ENCODE results near the gene HCAR1.
"Not testable (repeated sequence)": the region's sequence is repeated elsewhere in the genome, so short reads cannot be mapped to it uniquely, and the experiment has no call there.

DNA sequence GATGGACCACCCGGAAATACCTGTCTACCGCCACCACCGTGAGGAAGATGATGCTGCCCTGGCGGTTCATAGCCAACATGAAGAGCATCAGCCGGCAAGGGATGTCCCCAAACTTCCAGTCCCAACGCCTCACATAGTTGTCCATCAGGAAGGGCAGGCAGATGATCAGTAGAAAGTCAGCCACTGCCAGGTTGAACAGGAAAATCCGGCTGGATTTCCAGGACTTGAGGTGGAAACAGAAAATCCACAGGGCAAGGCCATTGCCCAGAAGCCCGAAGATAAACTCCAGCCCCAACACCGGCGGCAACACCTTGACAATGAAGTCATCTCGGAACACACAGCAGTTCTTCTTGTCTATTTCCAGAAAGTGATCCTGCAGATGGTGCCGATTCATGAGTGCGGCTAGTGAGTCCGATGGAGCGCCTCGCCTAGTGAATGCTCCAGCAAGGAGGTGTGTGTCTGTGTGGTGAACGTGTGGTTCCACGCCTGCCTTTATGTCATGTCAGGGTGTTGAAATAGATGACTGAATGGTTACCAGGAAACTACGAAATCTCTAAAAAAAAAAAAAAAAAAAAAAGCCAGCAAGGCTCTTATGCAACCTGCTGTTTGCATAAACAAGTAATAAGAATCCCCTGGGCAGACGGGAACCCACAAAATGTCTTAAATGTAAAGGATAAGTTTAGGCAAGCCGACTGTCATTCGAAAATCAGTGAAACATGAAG, 27.6 kb downstream of the HCAR1 start, which contains the start of gene HCAR2:
- TF ChIP-seq, protein P1, sequence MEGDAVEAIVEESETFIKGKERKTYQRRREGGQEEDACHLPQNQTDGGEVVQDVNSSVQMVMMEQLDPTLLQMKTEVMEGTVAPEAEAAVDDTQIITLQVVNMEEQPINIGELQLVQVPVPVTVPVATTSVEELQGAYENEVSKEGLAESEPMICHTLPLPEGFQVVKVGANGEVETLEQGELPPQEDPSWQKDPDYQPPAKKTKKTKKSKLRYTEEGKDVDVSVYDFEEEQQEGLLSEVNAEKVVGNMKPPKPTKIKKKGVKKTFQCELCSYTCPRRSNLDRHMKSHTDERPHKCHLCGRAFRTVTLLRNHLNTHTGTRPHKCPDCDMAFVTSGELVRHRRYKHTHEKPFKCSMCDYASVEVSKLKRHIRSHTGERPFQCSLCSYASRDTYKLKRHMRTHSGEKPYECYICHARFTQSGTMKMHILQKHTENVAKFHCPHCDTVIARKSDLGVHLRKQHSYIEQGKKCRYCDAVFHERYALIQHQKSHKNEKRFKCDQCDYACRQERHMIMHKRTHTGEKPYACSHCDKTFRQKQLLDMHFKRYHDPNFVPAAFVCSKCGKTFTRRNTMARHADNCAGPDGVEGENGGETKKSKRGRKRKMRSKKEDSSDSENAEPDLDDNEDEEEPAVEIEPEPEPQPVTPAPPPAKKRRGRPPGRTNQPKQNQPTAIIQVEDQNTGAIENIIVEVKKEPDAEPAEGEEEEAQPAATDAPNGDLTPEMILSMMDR (IDR thresholded peaks at IDR 0.05; ENCODE audit: low read depth, low read length, poor library complexity, severe bottlenecking) = not testable (repeated sequence)
- TF ChIP-seq EZH2phosphoT487 (IDR thresholded peaks at IDR 0.05; ENCODE audit: borderline replicate concordance, low read length) = not testable (repeated sequence)
